ENCODE measurements around the gene FBXO48. TPM values are rescaled to one million over a fixed set of nuclear protein-coding genes. Genes with fewer than 3 reads are reported as not detected.

FBXO48 gene
- polyA plus RNA-seq, 1 of the 3 experiments (the other 2 are of a cell fraction), result 0.30 TPM

GRCh38 chr2:68505603-68506159 is 38.6 kb upstream of the FBXO48 start:
- ChIA-PET POLR2A (no interaction called here), CTCF (interaction anchor here (0.9 to 9.2 kb wide), 3 partner anchors 18 to 42 kb away, joined by 3 to 58 read pairs (median 4); no protein-coding TSS in a partner anchor)
- Histone ChIP-seq H2AFZ (ENCODE audit: low read depth) (no peak overlapping the region), H3F3A (replicated peaks; ENCODE audit: insufficient read depth) (no peaks in the 10 kb centered on the region), H4K20me1 (ENCODE audit: insufficient read depth) (no peaks in the 10 kb centered on the region), H3K9me3 (no peaks in the 10 kb centered on the region), H3K4me2 (no peak overlapping the region), H3K9me2 (no peaks in the 10 kb centered on the region; the same call in 1 of the 2 replicates), H3K79me2 (ENCODE audit: insufficient read depth) (no peaks in the 10 kb centered on the region), H3K36me3 (replicated peaks in 1 of 2; ENCODE audit: control insufficient read depth in 1 of 2, insufficient read depth in 2 of 2, low read length in 1 of 2) (peaks cover 0 to 5% of the 10 kb centered on the region in 2 experiments), H3K4me1 (ENCODE audit: control insufficient read depth in 1 of 2, insufficient read depth in 2 of 2, low read depth in 1 of 2, low read length in 1 of 2) (peaks cover 0 to 4% of the 10 kb centered on the region in 2 experiments; a peak in 2 of 4 replicates), H3K27me3 (ENCODE audit: insufficient read depth) (no peaks in the 10 kb centered on the region), H3K27ac (ENCODE audit: low read depth in 2 of 2, low read length in 1 of 2) (no peak overlapping the region), H3K9ac (no peak overlapping the region), H3K4me3 (ENCODE audit: low read depth in 2 of 2, low read length in 1 of 2) (no peak overlapping the region)
- DNase-seq, result no peak
- no peak for TF ChIP-seq ZBTB33 (IDR thresholded peaks at IDR 0.05; ENCODE audit: borderline replicate concordance, low read depth)
- no peak for TF ChIP-seq GABPA (IDR thresholded peaks at IDR 0.05; ENCODE audit: low read depth)
- TF ChIP-seq POLR2AphosphoS5 (IDR thresholded peaks at IDR 0.05; ENCODE audit: low read depth, low read length), result no peak
- TF ChIP-seq ELF1 (IDR thresholded peaks at IDR 0.05), result no peak
- TF ChIP-seq TEAD4 (IDR thresholded peaks at IDR 0.05; ENCODE audit: borderline replicate concordance, insufficient read depth), result no peak
- TF ChIP-seq FOXM1 (IDR thresholded peaks at IDR 0.05; ENCODE audit: low read depth), result no peak
- TF ChIP-seq EP300 (IDR thresholded peaks at IDR 0.05; ENCODE audit: borderline replicate concordance in 1 of 2, low read depth in 1 of 2, low read length in 1 of 2), result no peak
- TF ChIP-seq USF1 (IDR thresholded peaks at IDR 0.05; ENCODE audit: borderline replicate concordance, low read depth), result no peak
- no peak for TF ChIP-seq REST (IDR thresholded peaks at IDR 0.05; ENCODE audit: low read depth, low read length)
- no peak for TF ChIP-seq RFX5 (IDR thresholded peaks at IDR 0.05; ENCODE audit: low read length)
- no peak for TF ChIP-seq NRF1 (IDR thresholded peaks at IDR 0.05; ENCODE audit: low read depth, low read length)
- TF ChIP-seq EZH2phosphoT487 (IDR thresholded peaks at IDR 0.05; ENCODE audit: borderline replicate concordance, low read depth), result no peak
- WGBS (ENCODE audit: low lambda C conversion rate), result 95% methylated on average over 2 of the region's 2 CpGs

All from SK-N-SH (cell line).